Parathyroid adenoma (tissue), 2 donors: ENCODE data around the gene MAPK8IP3.

Experiments used
- H2AFZ ChIP-seq: fragments of 300-600 bp; sonication (generic); one replicate; pipeline ENCODE4 v1.7.0; 2017; ENCODE audit warnings: antibody characterized with exemption, mild to moderate bottlenecking
- H3K27ac ChIP-seq: fragments of 300-600 bp; sonication (generic); one replicate; pipeline ENCODE4 v1.7.0; 2017
- H3K27me3 ChIP-seq: fragments of 300-600 bp; sonication (generic); one replicate; pipeline ENCODE4 v1.7.0; 2017; ENCODE audit warnings: low read length; ENCODE audit not compliant: control insufficient read depth, insufficient read depth
- H3K36me3 ChIP-seq: fragments of 300-600 bp; sonication (generic); one replicate; pipeline ENCODE4 v1.7.0; 2017; ENCODE audit warnings: low read length; ENCODE audit not compliant: control insufficient read depth, insufficient read depth
- H3K4me1 ChIP-seq: fragments of 300-600 bp; sonication (generic); one replicate; pipeline ENCODE4 v1.7.0; 2017; ENCODE audit warnings: control low read depth
- H3K4me2 ChIP-seq: fragments of 300-600 bp; sonication (generic); one replicate; pipeline ENCODE4 v1.7.0; 2017; ENCODE audit warnings: low read length
- H3K4me3 ChIP-seq: fragments of 300-600 bp; sonication (generic); one replicate; pipeline ENCODE4 v1.7.0; 2017; ENCODE audit warnings: low read depth, low read length
- H3K79me2 ChIP-seq: fragments of 300-600 bp; sonication (generic); one replicate; pipeline ENCODE4 v1.7.0; 2017; ENCODE audit warnings: control low read depth
- H3K9ac ChIP-seq: fragments of 300-600 bp; sonication (generic); one replicate; pipeline ENCODE4 v1.7.0; 2017; ENCODE audit warnings: mild to moderate bottlenecking
- H3K9me3 ChIP-seq: fragments of 300-600 bp; sonication (generic); one replicate; pipeline ENCODE4 v1.7.0; 2017; ENCODE audit warnings: low read length; ENCODE audit not compliant: control insufficient read depth
- CTCF ChIP-seq: fragments of 300-600 bp; sonication (generic); IDR thresholded peaks from one replicate; pipeline ENCODE4 v1.7.0; 2017; ENCODE audit warnings: antibody characterized with exemption, mild to moderate bottlenecking
- donor health status: primary hyperparathyroidism.

MAPK8IP3 gene, protein sequence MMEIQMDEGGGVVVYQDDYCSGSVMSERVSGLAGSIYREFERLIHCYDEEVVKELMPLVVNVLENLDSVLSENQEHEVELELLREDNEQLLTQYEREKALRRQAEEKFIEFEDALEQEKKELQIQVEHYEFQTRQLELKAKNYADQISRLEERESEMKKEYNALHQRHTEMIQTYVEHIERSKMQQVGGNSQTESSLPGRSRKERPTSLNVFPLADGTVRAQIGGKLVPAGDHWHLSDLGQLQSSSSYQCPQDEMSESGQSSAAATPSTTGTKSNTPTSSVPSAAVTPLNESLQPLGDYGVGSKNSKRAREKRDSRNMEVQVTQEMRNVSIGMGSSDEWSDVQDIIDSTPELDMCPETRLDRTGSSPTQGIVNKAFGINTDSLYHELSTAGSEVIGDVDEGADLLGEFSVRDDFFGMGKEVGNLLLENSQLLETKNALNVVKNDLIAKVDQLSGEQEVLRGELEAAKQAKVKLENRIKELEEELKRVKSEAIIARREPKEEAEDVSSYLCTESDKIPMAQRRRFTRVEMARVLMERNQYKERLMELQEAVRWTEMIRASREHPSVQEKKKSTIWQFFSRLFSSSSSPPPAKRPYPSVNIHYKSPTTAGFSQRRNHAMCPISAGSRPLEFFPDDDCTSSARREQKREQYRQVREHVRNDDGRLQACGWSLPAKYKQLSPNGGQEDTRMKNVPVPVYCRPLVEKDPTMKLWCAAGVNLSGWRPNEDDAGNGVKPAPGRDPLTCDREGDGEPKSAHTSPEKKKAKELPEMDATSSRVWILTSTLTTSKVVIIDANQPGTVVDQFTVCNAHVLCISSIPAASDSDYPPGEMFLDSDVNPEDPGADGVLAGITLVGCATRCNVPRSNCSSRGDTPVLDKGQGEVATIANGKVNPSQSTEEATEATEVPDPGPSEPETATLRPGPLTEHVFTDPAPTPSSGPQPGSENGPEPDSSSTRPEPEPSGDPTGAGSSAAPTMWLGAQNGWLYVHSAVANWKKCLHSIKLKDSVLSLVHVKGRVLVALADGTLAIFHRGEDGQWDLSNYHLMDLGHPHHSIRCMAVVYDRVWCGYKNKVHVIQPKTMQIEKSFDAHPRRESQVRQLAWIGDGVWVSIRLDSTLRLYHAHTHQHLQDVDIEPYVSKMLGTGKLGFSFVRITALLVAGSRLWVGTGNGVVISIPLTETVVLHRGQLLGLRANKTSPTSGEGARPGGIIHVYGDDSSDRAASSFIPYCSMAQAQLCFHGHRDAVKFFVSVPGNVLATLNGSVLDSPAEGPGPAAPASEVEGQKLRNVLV (N-terminal part only)

DNA sequence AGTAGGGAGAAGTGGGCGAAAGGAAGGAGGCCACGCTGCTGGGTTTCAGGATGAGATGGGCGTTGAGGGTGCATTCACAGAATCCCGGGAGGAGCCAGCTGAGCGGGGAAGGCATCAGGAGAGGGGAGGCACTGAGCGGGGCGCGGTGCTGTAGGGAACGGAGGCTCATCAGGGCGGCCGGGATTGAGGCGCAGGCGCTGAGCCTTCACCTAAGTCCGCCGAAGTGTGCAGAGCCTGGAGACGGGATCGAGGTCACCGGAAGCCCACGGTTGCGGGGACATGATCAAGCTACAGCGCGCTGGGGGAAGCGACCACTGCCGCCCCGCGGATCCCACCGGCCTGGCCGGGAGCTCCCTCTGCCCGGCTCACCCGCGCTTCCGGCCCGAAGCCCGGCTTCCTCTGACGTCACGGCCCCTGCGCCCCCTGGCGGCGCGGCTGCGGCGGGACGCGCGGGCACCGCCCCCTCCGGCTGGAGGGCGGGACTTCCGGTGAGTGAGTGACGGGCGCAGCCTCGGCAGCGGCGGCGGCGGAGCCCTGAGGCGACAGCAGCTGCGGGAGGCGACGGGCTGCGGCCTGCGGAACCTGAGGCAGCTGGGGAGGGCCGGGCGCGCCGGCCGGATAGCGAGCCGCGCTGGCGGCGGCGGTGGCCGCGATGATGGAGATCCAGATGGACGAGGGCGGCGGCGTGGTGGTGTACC is at the start of gene MAPK8IP3:
Gene MAPK8IP3 (plus strand): TSS at position 508 of the 698 bp plus-strand sequence. CDS start 145 bp downstream, at position 653.
- Histone ChIP-seq H3K27me3 (no peaks in the 10 kb centered on the region), H3K4me2 (peak within 1 kb of the TSS; percentile 81), H3K27ac (peak within 1 kb of the TSS; percentile 76), H3K4me1 (peaks cover 22% of the 10 kb centered on the region), H3K9me3 (no peaks in the 10 kb centered on the region), H3K36me3 (no peaks in the 10 kb centered on the region), H2AFZ (peak within 1 kb of the TSS; percentile 77), H3K4me3 (peak within 1 kb of the TSS; percentile 74), H3K79me2 (peaks cover 20% of the 10 kb centered on the region), H3K9ac (peak within 1 kb of the TSS; percentile 56)
- peak; percentile 99 for TF ChIP-seq CTCF

GRCh38 chr16:1656808-1657617 is 49.0 kb upstream of the MAPK8IP3 start:
- no peaks in the 10 kb centered on the region for H3K27me3 ChIP-seq
- TF ChIP-seq CTCF = no peak
- no peak overlapping the region for H3K4me2 ChIP-seq
- no peaks in the 10 kb centered on the region for H3K9me3 ChIP-seq
- no peak overlapping the region for H3K4me3 ChIP-seq
- H2AFZ ChIP-seq = no peak overlapping the region
- no peak overlapping the region for H3K9ac ChIP-seq
- H3K27ac ChIP-seq = no peak overlapping the region
- H3K79me2 ChIP-seq = no peaks in the 10 kb centered on the region
- H3K36me3 ChIP-seq = no peaks in the 10 kb centered on the region
- no peaks in the 10 kb centered on the region for H3K4me1 ChIP-seq

DNA sequence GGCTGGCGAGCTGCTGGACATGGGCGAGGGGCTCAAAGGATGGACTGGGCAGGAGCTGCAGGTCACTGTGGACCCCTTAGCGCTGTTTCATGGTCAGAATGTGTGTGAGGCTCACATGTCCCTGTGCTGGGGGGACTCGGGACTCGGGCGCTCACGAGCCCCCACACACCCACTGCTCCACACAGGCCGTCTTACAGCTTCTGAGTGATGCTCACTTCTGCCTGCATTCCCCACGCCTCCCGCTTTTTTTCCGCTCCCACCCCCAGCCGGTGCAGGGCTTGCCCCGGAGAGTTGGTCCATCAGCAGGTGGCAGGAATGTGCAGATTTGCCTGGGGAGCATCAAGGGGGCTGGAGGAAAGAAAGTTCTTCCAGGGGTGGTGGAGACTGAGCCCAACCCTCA is 48.2 kb upstream of the MAPK8IP3 start:
- no peak for TF ChIP-seq CTCF
- H3K36me3 ChIP-seq = no peaks in the 10 kb centered on the region

DNA sequence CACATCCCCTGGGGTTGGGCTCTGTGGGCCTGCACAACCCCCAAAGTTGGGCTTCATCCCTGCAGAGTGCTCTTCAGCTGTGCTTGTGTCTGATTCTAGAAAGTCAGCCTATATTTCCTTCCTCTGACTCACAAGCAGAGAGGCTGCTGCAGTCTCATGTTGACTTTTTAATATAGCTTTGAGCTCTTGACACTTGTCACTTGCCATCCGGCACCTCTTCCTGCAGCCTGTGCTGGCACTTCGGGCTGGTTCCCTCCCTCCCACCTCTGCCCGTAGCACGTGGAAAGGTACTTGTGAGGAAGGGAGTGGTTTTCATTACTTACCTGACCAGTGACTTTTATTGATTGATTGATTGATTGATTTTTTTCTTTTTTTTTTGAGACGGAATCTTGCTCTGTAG is 47.0 kb upstream of the MAPK8IP3 start:
- no peaks in the 10 kb centered on the region for H3K79me2 ChIP-seq
- no peaks in the 10 kb centered on the region for H3K36me3 ChIP-seq
- no peak for TF ChIP-seq CTCF

More for the DNA sequence above, 48.2 kb upstream of the MAPK8IP3 start:
- Histone ChIP-seq H3K27me3 (no peaks in the 10 kb centered on the region), H3K4me1 (no peaks in the 10 kb centered on the region), H3K9me3 (no peaks in the 10 kb centered on the region), H3K27ac (no peak overlapping the region), H3K79me2 (no peaks in the 10 kb centered on the region), H3K4me2 (no peak overlapping the region), H3K9ac (no peak overlapping the region), H3K4me3 (no peak overlapping the region), H2AFZ (no peak overlapping the region)

More for the DNA sequence above, 47.0 kb upstream of the MAPK8IP3 start:
- Histone ChIP-seq H3K4me3 (no peak overlapping the region), H3K9ac (no peak overlapping the region), H2AFZ (no peak overlapping the region), H3K4me1 (no peaks in the 10 kb centered on the region), H3K4me2 (no peak overlapping the region), H3K9me3 (no peaks in the 10 kb centered on the region), H3K27me3 (no peaks in the 10 kb centered on the region), H3K27ac (no peak overlapping the region)
